Skin epidermis (tissue), 12 donors: ENCODE data around the gene CTNS.
A peak's percentile ranks its signal among the peaks of the same experiment; 100 is the strongest.

Experiments
- H3K27ac ChIP-seq, 21 experiments: fragments of 200-600 bp; sonication (generic) in 11 of 21; one replicate each; pipeline ENCODE4 v1.5.0; 2020; ENCODE audit warnings: mild to moderate bottlenecking in 3 of 21, inconsistent platforms in 2 of 21, moderate library complexity in 2 of 21
- H3K4me3 ChIP-seq, 7 experiments: fragments of 200-600 bp; sonication (generic) in 2 of 7; one replicate each; pipeline ENCODE4 v1.5.0; 2020; ENCODE audit warnings: inconsistent platforms in 2 of 7, mild to moderate bottlenecking in 2 of 7, moderate library complexity in 1 of 7

CTNS gene

GRCh38 chr17:3636154-3636907, at the start of gene CTNS, which contains the start of gene SHPK:
Gene CTNS (plus strand): TSS chr17:3636760. CDS start chr17:3640207, 3,447 bp downstream.
Gene SHPK (minus strand): TSS chr17:3636250. CDS start chr17:3636219, 31 bp downstream.
- Histone ChIP-seq H3K27ac (peak within 1 kb of the TSS; percentile 69 to 100 (median 98)), H3K4me3 (peak within 1 kb of the TSS; percentile 62 to 95 (median 75))

GRCh38 chr17:3589784-3590183, 46.8 kb upstream of the CTNS start:
- no peak overlapping the region for H3K4me3 ChIP-seq
- no peak overlapping the region for H3K27ac ChIP-seq

GRCh38 chr17:3590231-3590630, 46.3 kb upstream of the CTNS start:
- H3K27ac ChIP-seq = no peak overlapping the region
- H3K4me3 ChIP-seq = no peak overlapping the region

- Histone ChIP-seq H3K27ac (no peak overlapping the region), H3K4me3 (no peak overlapping the region)
Observed at GRCh38 chr17:3590768-3591167, 45.8 kb upstream of the CTNS start.

- Histone ChIP-seq H3K27ac (no peak overlapping the region), H3K4me3 (no peak overlapping the region)
Observed at GRCh38 chr17:3592216-3592860, 44.2 kb upstream of the CTNS start.

- Histone ChIP-seq H3K4me3 (no peak overlapping the region), H3K27ac (no peak overlapping the region)
Observed at GRCh38 chr17:3593384-3593783, 43.2 kb upstream of the CTNS start.

- no peak overlapping the region for H3K27ac ChIP-seq
Observed at GRCh38 chr17:3594051-3594800, 42.3 kb upstream of the CTNS start.

GRCh38 chr17:3594976-3595375, 41.6 kb upstream of the CTNS start:
- no peak overlapping the region for H3K4me3 ChIP-seq
- H3K27ac ChIP-seq = no peak overlapping the region

More at GRCh38 chr17:3594051-3594800, 42.3 kb upstream of the CTNS start:
- no peak overlapping the region for H3K4me3 ChIP-seq

GRCh38 chr17:3596804-3597464, 39.6 kb upstream of the CTNS start:
- Histone ChIP-seq H3K27ac (no peak overlapping the region), H3K4me3 (no peak overlapping the region)

- H3K27ac ChIP-seq = no peak overlapping the region
- H3K4me3 ChIP-seq = no peak overlapping the region
Observed at GRCh38 chr17:3598078-3598477, 38.5 kb upstream of the CTNS start.

GRCh38 chr17:3600529-3601205, 35.9 kb upstream of the CTNS start:
- no peak overlapping the region for H3K27ac ChIP-seq
- H3K4me3 ChIP-seq = no peak overlapping the region

GRCh38 chr17:3602499-3602898, 34.1 kb upstream of the CTNS start:
- no peak overlapping the region for H3K4me3 ChIP-seq
- no peak overlapping the region for H3K27ac ChIP-seq

- Histone ChIP-seq H3K4me3 (no peak overlapping the region), H3K27ac (peak overlapping the region in 5 of 21 experiments; percentile 2 to 58 (median 23))
Observed at GRCh38 chr17:3603119-3603869, 33.3 kb upstream of the CTNS start.

- Histone ChIP-seq H3K4me3 (no peak overlapping the region), H3K27ac (peak overlapping the region in 3 of 21 experiments; percentile 2 to 58 (median 7))
Observed at GRCh38 chr17:3603870-3604259, 32.7 kb upstream of the CTNS start.

- H3K27ac ChIP-seq = no peak overlapping the region
Observed at GRCh38 chr17:3609689-3610088, 26.9 kb upstream of the CTNS start.

GRCh38 chr17:3610523-3610922, 26.0 kb upstream of the CTNS start:
- Histone ChIP-seq H3K4me3 (no peak overlapping the region), H3K27ac (no peak overlapping the region)

More at GRCh38 chr17:3609689-3610088, 26.9 kb upstream of the CTNS start:
- H3K4me3 ChIP-seq = no peak overlapping the region

GRCh38 chr17:3613124-3613523, 23.4 kb upstream of the CTNS start:
- Histone ChIP-seq H3K4me3 (no peak overlapping the region), H3K27ac (no peak overlapping the region)

- no peak overlapping the region for H3K4me3 ChIP-seq
- H3K27ac ChIP-seq = no peak overlapping the region
Observed at GRCh38 chr17:3615160-3615870, 21.2 kb upstream of the CTNS start.
